ENCODE data around the gene FDX2.

GRCh38 chr19:10283301-10284064, 32.3 kb downstream of the FDX2 start:
- TF ChIP-seq CTCF (IDR thresholded peaks at IDR 0.05) (no peak), POLR2A (IDR thresholded peaks at IDR 0.05) (no peak), POLR2AphosphoS5 (IDR thresholded peaks at IDR 0.05) (no peak)

All from prostate gland (tissue), 2 donors.